ENCODE data around the gene ENAH. TPM values are rescaled to one million over a fixed set of nuclear protein-coding genes. Genes with fewer than 3 reads are reported as not detected.

ENAH gene
- polyA plus RNA-seq, 1 of the 3 experiments (the other 2 are of a cell fraction), result 48.9 TPM

GRCh38 chr1:225645194-225645895 lies 7.6 kb downstream of the ENAH start:
- no peak overlapping the region for H3K4me3 ChIP-seq (ENCODE audit: low read depth in 2 of 2, low read length in 1 of 2)
- H3K9me3 ChIP-seq, result peaks cover 3% of the 10 kb centered on the region; the same call in 1 of the 2 replicates
- no peak overlapping the region for H3K9ac ChIP-seq
- no peak overlapping the region for H3K4me2 ChIP-seq
- peaks cover 90% of the 10 kb centered on the region for H4K20me1 ChIP-seq (ENCODE audit: insufficient read depth)
- no peak for TF ChIP-seq EZH2phosphoT487 (IDR thresholded peaks at IDR 0.05; ENCODE audit: borderline replicate concordance, low read depth)
- DNase-seq, result no peak
- H2AFZ ChIP-seq (ENCODE audit: low read depth), result no peak overlapping the region
- no peaks in the 10 kb centered on the region for H3K9me2 ChIP-seq
- ChIA-PET CTCF (no interaction called here), POLR2A (no interaction called here)
- H3F3A ChIP-seq (replicated peaks; ENCODE audit: insufficient read depth), result peaks cover 18% of the 10 kb centered on the region
- H3K27me3 ChIP-seq (ENCODE audit: insufficient read depth), result no peaks in the 10 kb centered on the region
- H3K79me2 ChIP-seq (ENCODE audit: insufficient read depth), result peaks cover 100% of the 10 kb centered on the region
- peaks cover 31 to 59% of the 10 kb centered on the region in 2 experiments for H3K36me3 ChIP-seq (replicated peaks in 1 of 2; ENCODE audit: control insufficient read depth in 1 of 2, insufficient read depth in 2 of 2, low read length in 1 of 2)
- WGBS (ENCODE audit: low lambda C conversion rate), result 97% methylated on average over 6 of the region's 6 CpGs
- H3K27ac ChIP-seq (ENCODE audit: low read depth in 2 of 2, low read length in 1 of 2), result no peak overlapping the region
- H3K4me1 ChIP-seq (ENCODE audit: control insufficient read depth in 1 of 2, insufficient read depth in 2 of 2, low read depth in 1 of 2, low read length in 1 of 2), result peaks cover 12 to 14% of the 10 kb centered on the region in 2 experiments; a peak in 3 of 4 replicates

- Histone ChIP-seq H3K4me2 (no peak overlapping the region), H3K79me2 (ENCODE audit: insufficient read depth) (peaks cover 100% of the 10 kb centered on the region), H3K9ac (no peak overlapping the region), H3K9me2 (no peaks in the 10 kb centered on the region), H3K4me3 (ENCODE audit: low read depth in 2 of 2, low read length in 1 of 2) (no peak overlapping the region), H3K27me3 (ENCODE audit: insufficient read depth) (no peaks in the 10 kb centered on the region), H3K36me3 (replicated peaks in 1 of 2; ENCODE audit: control insufficient read depth in 1 of 2, insufficient read depth in 2 of 2, low read length in 1 of 2) (peaks cover 28 to 63% of the 10 kb centered on the region in 2 experiments), H3F3A (replicated peaks; ENCODE audit: insufficient read depth) (peaks cover 14% of the 10 kb centered on the region), H3K27ac (ENCODE audit: low read depth in 2 of 2, low read length in 1 of 2) (no peak overlapping the region), H3K9me3 (peaks cover 3% of the 10 kb centered on the region; the same call in 1 of the 2 replicates), H3K4me1 (ENCODE audit: control insufficient read depth in 1 of 2, insufficient read depth in 2 of 2, low read depth in 1 of 2, low read length in 1 of 2) (peaks cover 9 to 12% of the 10 kb centered on the region in 2 experiments; a peak in 3 of 4 replicates), H4K20me1 (ENCODE audit: insufficient read depth) (peaks cover 90% of the 10 kb centered on the region), H2AFZ (ENCODE audit: low read depth) (no peak overlapping the region)
- no peak for TF ChIP-seq MEF2A (IDR thresholded peaks at IDR 0.05; ENCODE audit: borderline replicate concordance, low read depth)
- TF ChIP-seq POLR2AphosphoS5 (IDR thresholded peaks at IDR 0.05; ENCODE audit: low read depth, low read length), result no peak
- TF ChIP-seq RXRA (IDR thresholded peaks at IDR 0.05; ENCODE audit: borderline replicate concordance, low read depth), result no peak
- TF ChIP-seq TCF12 (IDR thresholded peaks at IDR 0.05), result no peak
- ChIA-PET POLR2A (no interaction called here), CTCF (interaction anchor here (1.5 kb wide), 1 partner anchor 170 kb away, joined by 4 read pairs; no protein-coding TSS in a partner anchor)
- 100% methylated on average over 1 of the region's 1 CpG for WGBS (ENCODE audit: low lambda C conversion rate)
- DNase-seq, result no peak
Observed at GRCh38 chr1:225644666-225645065, 8.3 kb downstream of the ENAH start.

GRCh38 chr1:225642177-225642576 lies 10.7 kb downstream of the ENAH start:
- H4K20me1 ChIP-seq (ENCODE audit: insufficient read depth), result peaks cover 90% of the 10 kb centered on the region
- no peak for DNase-seq

More at GRCh38 chr1:225642177-225642576, 10.7 kb downstream of the ENAH start:
- Histone ChIP-seq H3K9me3 (peaks cover 3% of the 10 kb centered on the region; the same call in 1 of the 2 replicates), H3K4me3 (ENCODE audit: low read depth in 2 of 2, low read length in 1 of 2) (no peak overlapping the region), H3K9me2 (no peaks in the 10 kb centered on the region), H3K79me2 (ENCODE audit: insufficient read depth) (peaks cover 100% of the 10 kb centered on the region), H3K4me1 (ENCODE audit: control insufficient read depth in 1 of 2, insufficient read depth in 2 of 2, low read depth in 1 of 2, low read length in 1 of 2) (no peaks in the 10 kb centered on the region), H3F3A (replicated peaks; ENCODE audit: insufficient read depth) (peaks cover 4% of the 10 kb centered on the region), H2AFZ (ENCODE audit: low read depth) (no peak overlapping the region), H3K27ac (ENCODE audit: low read depth in 2 of 2, low read length in 1 of 2) (no peak overlapping the region), H3K9ac (no peak overlapping the region), H3K4me2 (no peak overlapping the region), H3K36me3 (replicated peaks in 1 of 2; ENCODE audit: control insufficient read depth in 1 of 2, insufficient read depth in 2 of 2, low read length in 1 of 2) (peaks cover 35 to 65% of the 10 kb centered on the region in 2 experiments), H3K27me3 (ENCODE audit: insufficient read depth) (no peaks in the 10 kb centered on the region)
- POLR2A ChIA-PET, result no interaction called here
- WGBS (ENCODE audit: low lambda C conversion rate), result 86% methylated on average over 4 of the region's 4 CpGs
- TF ChIP-seq GATA2 (CRISPR knock-in tag; IDR thresholded peaks at IDR 0.05) (no peak), FOXM1 (IDR thresholded peaks at IDR 0.05; ENCODE audit: low read depth) (no peak), NRF1 (IDR thresholded peaks at IDR 0.05; ENCODE audit: low read depth, low read length) (no peak), JUND (IDR thresholded peaks at IDR 0.05) (no peak), ELF1 (IDR thresholded peaks at IDR 0.05) (no peak), REST (IDR thresholded peaks at IDR 0.05; ENCODE audit: low read depth, low read length) (no peak), FOSL2 (IDR thresholded peaks at IDR 0.05; ENCODE audit: borderline replicate concordance, low read depth) (no peak), GABPA (IDR thresholded peaks at IDR 0.05; ENCODE audit: low read depth) (no peak), USF2 (IDR thresholded peaks at IDR 0.05; ENCODE audit: borderline replicate concordance, low read depth, low read length) (no peak), YY1 (IDR thresholded peaks at IDR 0.05; ENCODE audit: low read depth) (no peak), SIN3A (IDR thresholded peaks at IDR 0.05; ENCODE audit: borderline replicate concordance, low read depth, low read length) (no peak), MAX (IDR thresholded peaks at IDR 0.05; ENCODE audit: low read depth) (no peak)
- CTCF ChIA-PET, result interaction anchor here (1.2 to 1.4 kb wide), 2 partner anchors 40 to 345 kb away, joined by 3 read pairs; no protein-coding TSS in a partner anchor
